GM12801 (cell line): ENCODE data around the gene FURIN.

ENCODE experiments used
- CTCF ChIP-seq: IDR thresholded peaks from one replicate; pipeline ENCODE4 v1.5.1; 2011; ENCODE audit warnings: control low read depth; ENCODE audit not compliant: insufficient read length; ENCODE audit errors: extremely low read depth

The FURIN gene

GRCh38 chr15:90911302-90911623, 42.9 kb downstream of the FURIN start:
- no peak for TF ChIP-seq CTCF

- TF ChIP-seq CTCF: no peak
These were observed 43.8 kb downstream of the FURIN start for GRCh38 chr15:90911906-90912769.

- TF ChIP-seq CTCF: no peak
These were observed 44.3 kb downstream of the FURIN start for GRCh38 chr15:90912770-90913075.

GRCh38 chr15:90913398-90913944, 45.1 kb downstream of the FURIN start:
- TF ChIP-seq CTCF: no peak

GRCh38 chr15:90914305-90915080, 46.1 kb downstream of the FURIN start:
- no peak for TF ChIP-seq CTCF

- TF ChIP-seq CTCF: no peak
These were observed 46.9 kb downstream of the FURIN start for GRCh38 chr15:90915216-90915807.

- TF ChIP-seq CTCF: no peak
These were observed 47.5 kb downstream of the FURIN start for GRCh38 chr15:90915808-90916440.
